Effector memory CD8-positive, alpha-beta T cell (primary cell): ENCODE measurements around the gene PDSS2.
"Not testable (repeated sequence)": the region's sequence is repeated elsewhere in the genome, so short reads cannot be mapped to it uniquely, and the experiment has no call there.

Experiments used
- ATAC-seq: fragments of 150-1000 bp; cut with Tn5 transposase; replicated peaks from 2 replicates; pipeline ENCODE4 v1.10.0; 2021; ENCODE audit warnings: mild to moderate bottlenecking, moderate library complexity
- DNase-seq, 3 experiments: peaks; one replicate each; pipeline ENCODE4 v3.0.0; 2021
- H3K27ac Mint-ChIP-seq, 2 donors: one replicate each; pipeline ENCODE4 v1.8.0; 2022; ENCODE audit warnings: mild to moderate bottlenecking in 2 of 2, mixed read lengths in 2 of 2, moderate library complexity in 2 of 2
- H3K27me3 Mint-ChIP-seq, 2 donors: one replicate each; pipeline ENCODE4 v1.8.0; 2022; ENCODE audit warnings: mixed read lengths in 2 of 2
- H3K36me3 Mint-ChIP-seq: one replicate; pipeline ENCODE4 v1.8.0; 2022; ENCODE audit warnings: mild to moderate bottlenecking, moderate library complexity, mixed read lengths; ENCODE audit not compliant: insufficient read depth
- H3K4me1 Mint-ChIP-seq, 2 donors: one replicate each; pipeline ENCODE4 v1.8.0; 2022; ENCODE audit warnings: low read depth in 2 of 2, mixed read lengths in 2 of 2
- H3K4me3 Mint-ChIP-seq, 2 donors: one replicate each; pipeline ENCODE4 v1.8.0; 2022; ENCODE audit warnings: mild to moderate bottlenecking in 2 of 2, mixed read lengths in 2 of 2, moderate library complexity in 2 of 2
- H3K9me3 Mint-ChIP-seq, 2 donors: one replicate each; pipeline ENCODE4 v1.8.0; 2022; ENCODE audit warnings: mixed read lengths in 2 of 2

Gene PDSS2

DNA sequence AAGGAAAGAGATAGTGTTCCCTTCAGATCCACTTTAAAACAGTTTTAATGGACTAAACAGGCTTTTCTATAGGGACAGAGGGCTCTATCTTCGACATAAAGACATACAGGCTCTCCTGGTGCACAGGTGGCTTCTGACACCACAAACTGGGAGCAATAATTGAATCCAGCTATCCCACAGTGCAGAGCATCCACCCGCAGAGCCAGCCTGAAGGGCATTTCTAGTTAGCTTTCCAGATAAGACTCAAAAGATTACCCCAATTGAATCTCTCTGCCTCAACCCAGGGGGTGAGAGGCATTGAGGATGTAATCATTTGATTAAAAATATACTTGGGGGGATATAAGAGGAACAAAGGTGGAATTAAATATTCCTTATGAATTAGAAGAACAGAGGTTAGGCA lies 279.3 kb downstream of the PDSS2 start:
- H3K4me1 Mint-ChIP-seq = no peaks in the 10 kb centered on the region
- no peak overlapping the region for H3K4me3 Mint-ChIP-seq
- ATAC-seq (no peak), DNase-seq (no peak)
- no peak overlapping the region for H3K27ac Mint-ChIP-seq
- peaks cover 5% of the 10 kb centered on the region for H3K36me3 Mint-ChIP-seq
- no peaks in the 10 kb centered on the region for H3K27me3 Mint-ChIP-seq
- no peaks in the 10 kb centered on the region for H3K9me3 Mint-ChIP-seq

DNA sequence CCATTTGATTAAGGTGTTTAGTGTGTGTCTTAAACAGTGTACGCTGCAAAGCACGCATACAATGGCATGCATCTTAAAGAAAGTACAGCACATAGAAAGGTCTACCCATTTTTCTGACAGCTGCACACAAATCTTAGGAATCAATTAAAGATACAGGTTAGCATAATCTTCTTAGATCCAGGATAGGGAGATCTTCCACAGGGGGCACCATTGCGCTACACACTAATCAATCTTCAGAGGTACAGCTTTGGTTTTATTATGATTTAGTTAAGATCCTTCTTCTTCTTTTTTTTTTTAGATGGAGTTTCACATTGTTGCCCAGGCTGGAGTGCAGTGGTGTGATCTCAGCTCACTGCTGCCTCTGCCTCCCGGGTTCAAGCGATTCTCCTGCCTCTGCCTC lies 280.4 kb downstream of the PDSS2 start:
- ATAC-seq (no peak), DNase-seq (no peak)
- no peaks in the 10 kb centered on the region for H3K9me3 Mint-ChIP-seq
- H3K4me3 Mint-ChIP-seq = no peak overlapping the region
- H3K27ac Mint-ChIP-seq = no peak overlapping the region
- no peaks in the 10 kb centered on the region for H3K4me1 Mint-ChIP-seq
- H3K36me3 Mint-ChIP-seq = peaks cover 5% of the 10 kb centered on the region
- no peaks in the 10 kb centered on the region for H3K27me3 Mint-ChIP-seq

DNA sequence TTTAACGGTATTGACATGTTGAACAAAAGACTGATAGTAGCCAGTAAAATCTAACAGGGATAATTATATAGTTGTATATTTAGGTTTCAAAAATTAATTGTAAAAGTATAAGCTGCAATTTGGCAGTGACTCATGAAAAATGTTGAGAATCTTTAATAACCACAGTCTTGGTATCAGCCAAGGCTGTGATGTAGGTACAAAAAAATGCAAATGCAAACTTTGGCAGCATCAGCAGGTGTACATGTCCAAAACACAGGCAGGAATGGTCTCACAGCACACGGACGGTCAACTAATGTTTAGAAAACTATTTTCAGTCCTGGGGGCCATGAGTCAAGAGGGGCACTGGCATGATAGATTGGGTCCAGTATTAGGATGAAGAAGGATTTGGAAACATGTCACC lies 285.6 kb downstream of the PDSS2 start:
- Mint-ChIP-seq H3K27ac (no peak overlapping the region), H3K9me3 (no peaks in the 10 kb centered on the region), H3K4me1 (no peaks in the 10 kb centered on the region), H3K27me3 (no peaks in the 10 kb centered on the region), H3K36me3 (peaks cover 3% of the 10 kb centered on the region), H3K4me3 (no peak overlapping the region)
- no peak for ATAC-seq
- DNase-seq = no peak

DNA sequence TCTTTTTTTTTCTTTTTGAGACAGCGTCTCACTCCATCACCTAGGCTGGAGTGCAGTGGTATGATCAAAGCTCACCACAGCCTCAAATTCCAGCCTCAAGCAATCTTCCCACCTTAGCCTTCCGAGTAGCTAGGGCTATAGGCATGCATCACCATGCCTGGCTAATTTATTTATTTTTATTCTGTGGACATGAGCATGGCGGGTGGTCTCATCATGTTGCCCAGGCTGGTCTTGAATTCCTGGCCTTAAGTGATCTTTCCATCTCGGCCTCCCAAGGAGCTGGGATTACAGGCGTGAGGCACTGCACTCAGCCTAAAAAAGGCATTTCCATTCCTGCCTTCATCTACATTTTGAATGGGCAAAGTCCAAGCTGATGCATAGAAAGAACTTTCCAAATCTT lies 287.9 kb downstream of the PDSS2 start:
- ATAC-seq (no peak), DNase-seq (no peak)
- H3K4me3 Mint-ChIP-seq = no peak overlapping the region
- H3K9me3 Mint-ChIP-seq = no peaks in the 10 kb centered on the region
- H3K4me1 Mint-ChIP-seq = no peaks in the 10 kb centered on the region
- H3K36me3 Mint-ChIP-seq = peaks cover 3% of the 10 kb centered on the region
- H3K27me3 Mint-ChIP-seq = no peaks in the 10 kb centered on the region
- no peak overlapping the region for H3K27ac Mint-ChIP-seq

DNA sequence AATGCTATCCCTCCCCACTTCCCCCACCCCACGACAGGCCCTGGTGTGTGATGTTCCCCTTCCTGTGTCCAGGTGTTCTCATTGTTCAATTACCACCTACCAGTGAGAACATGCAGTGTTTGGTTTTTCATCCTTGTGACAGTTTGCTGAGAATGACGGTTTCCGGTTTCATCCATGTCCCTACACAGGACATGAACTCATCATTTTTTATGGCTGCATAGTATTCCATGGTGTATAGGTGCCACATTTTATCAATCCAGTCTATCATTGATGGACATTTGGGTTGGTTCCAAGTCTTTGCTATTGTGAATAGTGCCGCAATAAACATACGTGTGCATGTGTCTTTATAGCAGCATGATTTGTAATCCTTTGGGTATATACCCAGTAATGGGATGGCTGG lies 295.1 kb downstream of the PDSS2 start:
- not testable (repeated sequence) for H3K4me3 Mint-ChIP-seq, DNase-seq, H3K36me3 Mint-ChIP-seq, H3K4me1 Mint-ChIP-seq, H3K9me3 Mint-ChIP-seq, H3K27me3 Mint-ChIP-seq, H3K27ac Mint-ChIP-seq, ATAC-seq

DNA sequence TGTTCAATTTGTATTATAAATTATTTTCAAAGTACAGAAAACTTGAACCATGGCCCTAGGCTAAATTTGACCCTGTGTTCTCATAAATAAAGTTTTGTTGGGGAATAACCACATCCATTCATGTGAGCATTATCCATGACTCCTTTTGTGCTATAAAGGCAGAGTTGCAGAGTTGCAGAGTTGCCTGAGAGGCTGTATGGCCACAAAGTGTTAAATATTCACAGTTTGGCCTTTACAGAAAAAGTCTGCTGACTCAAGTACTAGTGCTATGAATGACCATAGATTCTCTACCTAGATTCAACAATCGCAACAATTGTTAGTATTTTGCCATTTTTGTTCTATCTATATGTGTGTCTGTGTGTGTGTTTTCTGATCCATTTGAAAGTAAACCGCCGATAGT lies 297.8 kb downstream of the PDSS2 start:
- H3K27me3 Mint-ChIP-seq = no peaks in the 10 kb centered on the region
- no peak overlapping the region for H3K27ac Mint-ChIP-seq
- peaks cover 0 to 6% of the 10 kb centered on the region in 2 donors for H3K4me1 Mint-ChIP-seq
- no peak for ATAC-seq
- no peaks in the 10 kb centered on the region for H3K9me3 Mint-ChIP-seq
- H3K36me3 Mint-ChIP-seq = no peaks in the 10 kb centered on the region
- DNase-seq = no peak
- H3K4me3 Mint-ChIP-seq = no peak overlapping the region

DNA sequence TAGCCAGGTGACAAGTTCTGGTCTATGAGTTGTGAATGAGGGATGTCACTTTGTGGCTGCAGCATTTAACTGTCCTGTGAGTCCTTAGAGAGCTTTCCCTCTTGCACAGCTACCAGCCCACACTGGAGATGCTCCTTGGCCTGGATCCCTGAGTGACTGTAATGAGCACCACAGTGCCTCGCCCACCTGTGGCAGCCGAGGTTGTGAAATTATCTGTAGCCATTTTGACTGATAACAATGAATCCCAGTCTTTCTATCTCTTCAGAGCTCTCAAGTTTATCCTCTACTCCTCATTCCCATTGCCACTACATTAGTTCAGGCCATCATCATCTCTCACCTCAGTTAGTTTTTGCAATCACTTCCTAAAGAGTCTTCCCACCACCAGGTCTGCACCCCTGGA lies 302.7 kb downstream of the PDSS2 start:
- Mint-ChIP-seq H3K27ac (peak overlapping the region in 1 of 2 donors; percentile 44), H3K36me3 (peaks cover 9% of the 10 kb centered on the region), H3K4me3 (no peak overlapping the region), H3K9me3 (no peaks in the 10 kb centered on the region), H3K4me1 (peaks cover 0 to 6% of the 10 kb centered on the region in 2 donors), H3K27me3 (no peaks in the 10 kb centered on the region)
- DNase-seq (no peak), ATAC-seq (no peak)

DNA sequence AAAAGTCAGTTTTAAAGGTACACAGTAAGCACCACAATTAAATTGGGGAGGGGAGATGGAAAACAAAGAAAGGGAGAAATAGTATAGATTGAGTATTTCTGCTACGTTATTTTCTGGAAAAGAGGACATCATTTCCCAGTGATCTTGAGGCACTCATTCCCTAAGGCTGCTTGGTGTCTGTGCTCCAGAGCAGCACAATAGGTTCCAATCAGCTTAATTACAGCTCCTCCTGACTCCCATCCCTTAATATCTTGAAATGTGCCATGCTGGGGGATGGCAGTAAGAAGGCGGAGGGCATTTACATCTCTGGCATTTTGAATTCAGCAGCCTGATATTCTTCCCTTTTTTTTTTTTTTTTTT lies 304.6 kb downstream of the PDSS2 start:
- Mint-ChIP-seq H3K36me3 (peaks cover 9% of the 10 kb centered on the region), H3K27me3 (no peaks in the 10 kb centered on the region), H3K27ac (no peak overlapping the region), H3K4me1 (peaks cover 0 to 6% of the 10 kb centered on the region in 2 donors), H3K4me3 (no peak overlapping the region), H3K9me3 (no peaks in the 10 kb centered on the region)
- DNase-seq = no peak
- no peak for ATAC-seq

DNA sequence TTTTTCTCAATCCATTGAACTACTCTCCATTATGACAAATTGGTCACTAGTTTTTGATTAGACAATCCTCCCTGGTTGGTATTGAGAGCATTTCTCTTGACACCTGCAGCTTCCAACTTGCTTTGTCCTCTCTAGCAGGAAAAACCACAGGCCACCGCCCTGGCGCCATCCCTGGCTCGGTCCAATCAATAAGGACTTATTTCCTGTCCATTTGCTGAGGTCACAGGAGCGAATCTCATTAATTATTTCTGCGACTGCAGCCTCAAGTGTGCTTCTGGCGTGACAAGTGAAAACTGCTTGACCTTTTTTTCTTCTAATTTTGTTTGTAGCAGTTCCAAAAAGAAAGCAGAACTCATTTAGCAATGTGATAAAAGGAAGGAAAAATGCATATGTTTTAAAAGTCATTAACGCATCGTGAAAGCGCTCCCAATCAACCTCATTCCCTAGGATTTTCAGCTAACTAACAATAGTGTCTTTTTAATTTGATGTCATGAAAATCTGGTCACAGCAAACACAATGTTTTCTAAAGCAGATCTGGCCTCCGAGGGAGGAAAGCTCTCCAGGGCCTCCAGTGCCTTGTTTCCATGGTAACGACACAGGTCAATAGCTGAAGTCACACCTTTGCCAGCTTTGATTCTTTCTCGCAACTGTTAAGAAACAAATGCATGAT lies 305.1 kb downstream of the PDSS2 start:
- no peak overlapping the region for H3K27ac Mint-ChIP-seq
- H3K4me1 Mint-ChIP-seq = peaks cover 0 to 6% of the 10 kb centered on the region in 2 donors
- ATAC-seq = no peak
- H3K4me3 Mint-ChIP-seq = no peak overlapping the region
- H3K27me3 Mint-ChIP-seq = no peaks in the 10 kb centered on the region
- H3K9me3 Mint-ChIP-seq = no peaks in the 10 kb centered on the region
- H3K36me3 Mint-ChIP-seq = peaks cover 9% of the 10 kb centered on the region
- no peak for DNase-seq

DNA sequence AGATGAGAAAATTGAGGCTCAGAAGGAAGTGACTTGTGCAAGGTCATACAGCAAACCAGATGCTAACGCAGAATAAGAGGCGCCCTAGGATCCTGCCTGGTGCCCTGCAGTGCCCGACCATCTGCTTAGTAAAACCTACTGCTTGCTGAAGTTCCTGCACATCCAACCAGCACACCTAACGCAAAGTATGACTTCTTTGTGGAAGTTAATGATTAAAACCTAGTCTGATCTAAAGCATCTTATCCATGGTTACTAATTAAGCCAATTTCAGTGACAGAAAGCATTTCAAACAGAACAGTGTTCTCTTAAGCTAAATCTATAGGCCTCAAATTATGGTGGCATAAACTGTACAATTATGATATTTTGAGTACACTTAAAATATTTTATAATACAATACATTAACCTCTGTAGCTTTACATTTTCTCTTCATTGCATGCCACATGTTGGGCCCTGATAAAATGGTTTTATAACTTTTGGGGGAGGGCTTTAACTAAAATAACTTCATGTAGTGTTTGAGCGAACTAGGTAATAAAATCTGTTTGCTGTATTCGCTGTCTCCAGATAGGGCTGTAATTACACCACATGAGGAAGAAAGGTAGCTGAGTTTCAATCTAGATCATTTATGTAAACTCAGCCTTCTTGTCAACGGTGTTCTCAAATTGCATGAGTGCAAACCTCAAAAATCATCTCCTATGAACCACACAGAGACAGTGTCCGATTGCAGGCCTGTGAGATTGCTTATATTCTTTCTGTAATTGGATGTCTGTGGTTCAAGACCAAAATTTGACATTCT lies 306.5 kb downstream of the PDSS2 start:
- no peak for ATAC-seq
- Mint-ChIP-seq H3K4me3 (no peak overlapping the region), H3K27ac (no peak overlapping the region)

DNA sequence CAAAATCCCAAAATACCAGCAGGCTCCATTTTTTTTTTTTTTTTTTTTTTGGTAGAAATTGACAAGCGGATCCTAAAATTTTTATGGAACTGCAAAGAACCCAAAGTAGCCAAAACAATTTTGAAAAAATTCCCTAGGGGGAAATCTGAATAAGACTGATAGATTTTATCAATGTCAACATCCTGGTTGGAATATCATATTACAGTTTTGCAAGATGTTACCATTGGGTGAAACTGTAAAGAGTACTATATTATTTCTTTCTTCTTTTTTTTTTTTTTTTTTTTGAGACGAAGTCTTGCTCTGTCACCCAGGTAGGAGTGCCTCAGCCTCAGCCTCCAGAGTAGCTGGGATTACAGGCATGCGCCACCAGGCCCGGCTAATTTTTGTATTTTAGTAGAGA lies 314.7 kb downstream of the PDSS2 start:
- DNase-seq (no peak), ATAC-seq (no peak)
- Mint-ChIP-seq H3K4me3 (no peak overlapping the region), H3K4me1 (no peaks in the 10 kb centered on the region), H3K27ac (no peak overlapping the region), H3K27me3 (no peaks in the 10 kb centered on the region), H3K9me3 (no peaks in the 10 kb centered on the region), H3K36me3 (peaks cover 3% of the 10 kb centered on the region)

More for the DNA sequence above, 306.5 kb downstream of the PDSS2 start:
- DNase-seq = no peak
- H3K9me3 Mint-ChIP-seq = no peaks in the 10 kb centered on the region
- H3K27me3 Mint-ChIP-seq = no peaks in the 10 kb centered on the region
- H3K4me1 Mint-ChIP-seq = peaks cover 0 to 6% of the 10 kb centered on the region in 2 donors
- H3K36me3 Mint-ChIP-seq = peaks cover 9% of the 10 kb centered on the region

DNA sequence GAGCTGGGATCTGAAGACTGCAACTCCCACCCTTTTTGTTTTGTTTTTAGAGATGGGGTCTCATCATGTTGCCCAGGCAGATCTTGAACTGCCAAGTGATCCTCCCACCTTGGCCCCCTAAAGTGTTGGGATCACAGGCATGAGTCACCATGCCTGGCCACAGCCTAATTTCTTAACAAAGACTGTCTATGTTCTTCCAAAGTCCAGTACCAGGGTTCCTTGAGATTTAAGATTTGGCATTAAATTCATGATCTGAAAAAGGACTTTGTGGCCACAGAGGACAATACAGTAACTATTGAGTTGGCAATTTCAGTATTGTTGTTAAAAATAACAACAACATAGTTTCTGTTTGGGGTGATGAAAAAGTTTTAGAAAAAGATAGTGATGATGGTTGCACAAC lies 315.4 kb downstream of the PDSS2 start:
- Mint-ChIP-seq H3K4me1 (no peaks in the 10 kb centered on the region), H3K27ac (no peak overlapping the region), H3K36me3 (peaks cover 3% of the 10 kb centered on the region), H3K4me3 (no peak overlapping the region), H3K27me3 (no peaks in the 10 kb centered on the region), H3K9me3 (no peaks in the 10 kb centered on the region)
- ATAC-seq (no peak), DNase-seq (no peak)

DNA sequence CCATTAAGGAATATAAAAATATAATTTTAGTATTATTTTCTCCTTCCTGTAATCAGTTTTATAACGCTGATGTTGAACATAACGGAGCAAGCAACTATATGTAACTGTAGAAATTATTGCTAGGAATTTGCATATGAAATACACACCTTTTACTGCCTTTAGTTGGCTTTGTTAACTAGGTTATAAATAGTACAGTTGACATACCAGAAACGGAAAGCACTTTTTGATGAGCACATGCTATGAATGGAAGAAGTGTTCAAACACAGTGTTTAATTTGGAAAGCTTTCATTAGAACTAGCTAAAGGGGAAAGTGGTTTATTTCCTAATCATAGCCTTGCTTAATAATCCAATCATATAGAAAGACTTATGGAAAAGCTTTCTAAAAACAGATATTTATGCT lies 318.8 kb downstream of the PDSS2 start:
- Mint-ChIP-seq H3K4me3 (no peak overlapping the region), H3K27ac (no peak overlapping the region), H3K36me3 (no peaks in the 10 kb centered on the region), H3K4me1 (no peaks in the 10 kb centered on the region), H3K27me3 (no peaks in the 10 kb centered on the region), H3K9me3 (no peaks in the 10 kb centered on the region)
- DNase-seq = no peak
- no peak for ATAC-seq

DNA sequence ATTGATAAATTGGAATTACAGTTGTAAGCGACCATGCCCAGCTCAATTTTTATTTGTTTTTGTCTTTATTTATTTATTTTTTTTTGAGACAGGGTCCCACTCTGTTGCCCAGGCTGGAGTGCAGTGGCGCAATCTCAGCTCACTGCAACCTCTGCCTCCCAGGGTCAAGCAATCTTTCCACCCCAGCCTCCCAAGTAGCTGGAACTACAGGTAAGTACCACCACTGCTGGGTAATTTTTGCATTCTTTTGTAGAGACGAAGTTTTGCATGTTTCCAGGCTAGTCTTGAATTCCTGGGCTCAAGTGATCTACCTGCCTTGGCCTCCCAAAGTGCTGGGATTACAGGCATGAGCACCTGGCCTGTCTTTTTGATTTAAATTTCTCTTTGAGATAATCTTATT lies 323.0 kb downstream of the PDSS2 start:
- H3K4me3 Mint-ChIP-seq, H3K27ac Mint-ChIP-seq, H3K4me1 Mint-ChIP-seq, H3K36me3 Mint-ChIP-seq, H3K27me3 Mint-ChIP-seq, ATAC-seq, DNase-seq, H3K9me3 Mint-ChIP-seq: not testable (repeated sequence)
